ENCODE results near the gene KBTBD12. TPM values are rescaled to one million over a fixed set of nuclear protein-coding genes. Genes with fewer than 3 reads are reported as not detected.

Gene KBTBD12
- total RNA-seq, 1 donor from 2014 or later = not detected

GRCh38 chr3:128016502-128016901, 101.5 kb downstream of the KBTBD12 start:
- no peak for DNase-seq

- no peak for DNase-seq
These were observed 106.8 kb downstream of the KBTBD12 start for GRCh38 chr3:128021768-128022372.

- DNase-seq = no peak
These were observed 118.1 kb downstream of the KBTBD12 start for GRCh38 chr3:128033102-128033501.

GRCh38 chr3:128036119-128036518, 121.1 kb downstream of the KBTBD12 start:
- DNase-seq = no peak

Other genes with a start within 250 kb of the KBTBD12 start
- 12.8 and 14.4 TPM in 2 replicates for gene ABTB1, start 242.3 kb upstream of the KBTBD12 start, total RNA-seq
- gene MGLL, start 92.7 kb upstream of the KBTBD12 start, total RNA-seq = 35.7 and 73.0 TPM in 2 replicates
- gene SEC61A1, start 137.2 kb downstream of the KBTBD12 start, total RNA-seq = 232 and 339 TPM in 2 replicates
- gene RUVBL1, start 208.6 kb downstream of the KBTBD12 start, total RNA-seq = 58.2 and 90.0 TPM in 2 replicates
- gene EEFSEC, start 238.2 kb downstream of the KBTBD12 start, total RNA-seq = 2.2 and 4.5 TPM in 2 replicates

Data from dermis blood vessel endothelial cell (primary cell).